GM18526 (cell line): ENCODE results near the gene CD300C.

Experiments used
- POLR2A ChIP-seq: IDR thresholded peaks from 3 replicates; pipeline ENCODE4 v1.6.1; 2011; ENCODE audit not compliant: insufficient read length; ENCODE audit errors: extremely low read depth

The CD300C gene

DNA sequence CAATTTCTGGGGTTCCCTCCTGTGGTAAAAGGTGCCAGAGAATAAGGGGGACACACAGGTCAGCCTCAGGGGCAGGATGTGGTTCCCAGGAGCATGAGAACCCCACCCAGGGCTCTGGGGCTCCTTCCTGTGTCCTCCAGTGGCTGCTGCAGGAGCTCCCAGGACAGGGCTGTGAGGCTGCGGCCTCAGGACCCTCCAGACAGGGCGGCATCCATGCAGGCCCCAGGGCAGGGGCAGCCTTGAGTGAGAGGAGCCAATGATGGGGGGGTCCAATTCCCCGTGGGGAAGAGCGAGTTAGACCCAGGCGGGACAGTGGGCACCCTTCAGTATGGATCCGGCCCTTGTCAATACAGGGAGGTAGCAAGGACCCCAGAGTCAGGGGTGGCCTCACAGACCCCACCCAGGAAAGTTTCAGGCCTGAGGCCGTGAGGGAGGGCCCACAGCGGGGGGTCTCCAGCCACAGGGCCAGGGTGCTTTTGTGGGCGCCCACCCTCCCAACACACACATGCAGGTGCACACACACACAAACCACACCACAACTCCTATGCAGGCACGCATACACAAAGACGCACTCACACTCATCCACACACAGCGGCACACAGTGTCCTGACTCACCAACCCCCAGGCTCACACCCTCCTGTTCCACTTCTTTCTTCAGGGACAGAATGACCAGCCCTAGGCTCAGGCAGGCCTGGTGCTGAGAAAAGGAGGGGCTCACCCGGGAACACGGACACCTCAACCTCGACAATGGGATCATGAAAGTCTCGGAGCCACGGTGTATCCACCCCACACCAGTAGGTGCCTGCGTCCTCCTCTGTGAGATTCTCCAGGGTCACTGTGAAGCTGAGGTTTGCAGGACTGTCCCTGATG is 1.8 kb downstream of the CD300C start:
- TF ChIP-seq POLR2A = no peak

GRCh38 chr17:74543406-74543805 is 2.5 kb downstream of the CD300C start:
- TF ChIP-seq POLR2A = no peak

DNA sequence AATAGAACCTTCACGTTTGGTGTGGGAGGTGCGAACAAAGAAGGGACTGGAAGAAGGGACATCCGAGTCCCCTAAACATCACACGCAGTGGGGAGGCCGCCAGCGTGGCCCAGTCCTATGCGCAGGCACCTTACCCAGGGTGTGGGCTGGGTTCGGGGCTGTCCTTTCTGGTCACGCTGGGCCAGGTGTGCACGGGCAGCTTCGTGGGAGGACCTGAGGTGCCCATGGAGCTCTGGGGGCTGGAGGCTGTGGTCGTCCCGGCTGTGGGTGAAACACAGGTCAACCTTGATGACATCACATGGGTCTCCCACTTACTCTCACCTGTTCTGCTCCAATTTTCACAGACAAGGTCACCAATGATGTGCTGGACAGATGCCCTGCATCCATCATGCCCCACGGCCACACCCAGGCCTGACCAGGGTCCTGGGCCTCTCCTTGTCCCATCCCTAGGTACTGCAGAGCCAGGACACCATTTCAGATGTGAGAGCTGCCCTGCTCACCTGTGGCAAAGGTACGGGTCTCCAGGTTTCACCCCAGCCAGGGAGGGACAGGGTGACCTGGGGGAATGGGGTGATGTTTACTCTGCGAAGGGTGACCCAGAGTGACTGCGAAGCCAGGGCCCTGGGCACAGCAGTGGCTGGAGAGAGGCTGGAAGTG is 3.1 kb downstream of the CD300C start:
- no peak for TF ChIP-seq POLR2A

DNA sequence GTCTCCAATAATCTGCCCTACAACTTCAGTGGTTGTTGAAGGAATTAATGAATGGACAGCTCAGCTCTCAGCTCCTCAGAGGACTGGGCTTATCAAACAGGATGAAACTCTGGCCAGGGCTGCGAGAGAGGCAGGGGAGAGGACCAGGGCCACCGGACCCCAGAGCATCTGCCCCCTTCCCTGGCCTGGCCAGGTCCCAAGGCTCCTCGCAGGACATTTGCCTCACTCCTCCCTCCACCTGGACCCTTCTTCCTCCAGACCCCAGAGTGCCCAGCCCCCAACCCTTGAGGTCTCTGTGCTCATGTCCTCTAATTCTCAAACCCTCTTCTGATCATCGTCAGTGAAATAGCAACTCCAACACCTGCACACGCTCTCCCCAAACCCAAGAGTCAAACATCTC is 3.7 kb downstream of the CD300C start:
- no peak for TF ChIP-seq POLR2A

GRCh38 chr17:74541176-74542111 is 4.5 kb downstream of the CD300C start:
- TF ChIP-seq POLR2A = no peak

DNA sequence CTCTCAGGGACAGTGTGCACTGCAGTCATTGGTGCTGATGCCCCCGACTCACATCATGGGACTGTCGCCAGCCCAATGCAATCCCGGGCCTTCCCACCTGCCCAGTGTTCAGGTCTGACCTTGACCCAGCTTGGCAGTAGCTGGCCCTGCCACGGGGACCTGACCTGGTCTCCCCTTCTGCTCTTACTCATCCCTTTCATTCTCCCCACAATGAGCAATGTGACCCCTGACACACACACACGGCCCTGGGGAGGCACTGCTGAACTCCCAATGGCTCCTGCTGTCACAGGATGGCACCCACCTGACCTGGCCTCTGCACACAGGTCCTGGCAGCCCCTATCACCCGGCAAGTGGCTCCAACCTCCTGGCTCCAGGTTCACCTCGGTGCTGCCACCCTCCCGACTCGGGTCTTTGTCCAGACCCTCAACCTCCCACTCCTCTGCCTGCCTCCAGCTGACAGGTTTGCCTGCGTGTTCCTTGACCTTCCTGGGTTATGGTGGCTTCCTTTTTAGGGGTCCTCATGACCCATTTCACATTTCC is 6.6 kb downstream of the CD300C start:
- TF ChIP-seq POLR2A = no peak

- TF ChIP-seq POLR2A = no peak
Measured at GRCh38 chr17:74536890-74537289, 9.0 kb downstream of the CD300C start.

DNA sequence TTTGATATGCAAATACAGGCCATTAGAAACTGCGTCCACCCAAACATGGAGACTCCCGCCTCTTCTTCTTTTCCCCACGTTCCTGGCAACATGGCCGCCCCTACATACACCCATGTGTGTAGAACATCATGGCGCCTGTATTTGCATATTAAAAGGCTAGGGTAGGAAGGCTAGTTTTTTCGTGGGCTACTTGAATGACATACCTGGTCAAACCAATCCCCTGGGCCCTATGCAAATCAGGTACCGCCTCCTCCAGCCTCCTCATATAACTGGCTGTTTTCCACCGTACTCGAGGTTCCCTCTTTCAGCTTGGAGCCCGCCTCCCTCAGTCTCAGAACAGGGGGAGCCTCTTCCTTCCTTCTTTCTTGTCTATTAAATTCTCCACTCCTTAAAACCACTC is 13.8 kb downstream of the CD300C start:
- no peak for TF ChIP-seq POLR2A

- TF ChIP-seq POLR2A = no peak
Measured at GRCh38 chr17:74531231-74531761, 14.6 kb downstream of the CD300C start, which contains the start of gene CD300LB. Gene CD300LB, minus strand, starts transcription at chr17:74531475. Its CDS starts 125 bp downstream, at chr17:74531350.

DNA sequence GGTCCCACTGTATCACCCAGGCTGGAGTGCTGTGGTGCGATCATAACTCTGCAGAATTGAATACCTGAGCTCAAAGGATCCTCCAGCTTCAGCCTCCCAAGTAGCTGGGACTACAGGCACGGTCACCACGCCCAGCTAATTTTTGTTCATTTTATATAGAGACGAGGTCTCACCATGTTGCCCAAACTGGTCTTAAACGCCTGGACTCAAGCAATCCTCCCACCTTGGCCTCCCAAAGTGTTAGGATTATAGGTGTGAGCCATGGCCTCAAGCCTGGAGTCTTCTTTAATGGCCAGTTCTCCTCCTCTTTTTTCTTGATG is 15.1 kb downstream of the CD300C start:
- no peak for TF ChIP-seq POLR2A

- TF ChIP-seq POLR2A = no peak
Measured at GRCh38 chr17:74529243-74529642, 16.7 kb downstream of the CD300C start.

- no peak for TF ChIP-seq POLR2A
Measured at GRCh38 chr17:74528491-74529199, 17.3 kb downstream of the CD300C start.

- TF ChIP-seq POLR2A = no peak
Measured at GRCh38 chr17:74527756-74528155, 18.2 kb downstream of the CD300C start.

DNA sequence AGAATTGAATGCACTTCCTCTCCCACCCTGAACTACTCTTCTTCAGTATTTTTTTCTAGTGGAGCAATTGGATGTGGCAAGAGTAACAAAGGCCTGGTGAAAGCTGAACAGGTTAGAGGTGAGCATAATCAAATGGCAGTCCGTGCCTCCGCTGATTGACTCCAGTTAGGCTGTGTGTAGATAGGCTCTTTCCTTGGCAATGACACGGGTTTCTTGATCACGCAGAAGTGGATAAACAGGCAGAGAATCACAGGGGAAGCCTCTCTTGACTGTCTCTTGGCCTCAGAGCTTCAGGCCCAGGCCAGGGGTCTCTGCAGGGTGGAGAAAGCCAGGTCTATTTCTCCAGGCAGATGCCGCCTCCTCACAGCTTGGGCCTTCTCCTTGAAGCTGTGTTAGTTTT is 18.8 kb downstream of the CD300C start:
- no peak for TF ChIP-seq POLR2A

DNA sequence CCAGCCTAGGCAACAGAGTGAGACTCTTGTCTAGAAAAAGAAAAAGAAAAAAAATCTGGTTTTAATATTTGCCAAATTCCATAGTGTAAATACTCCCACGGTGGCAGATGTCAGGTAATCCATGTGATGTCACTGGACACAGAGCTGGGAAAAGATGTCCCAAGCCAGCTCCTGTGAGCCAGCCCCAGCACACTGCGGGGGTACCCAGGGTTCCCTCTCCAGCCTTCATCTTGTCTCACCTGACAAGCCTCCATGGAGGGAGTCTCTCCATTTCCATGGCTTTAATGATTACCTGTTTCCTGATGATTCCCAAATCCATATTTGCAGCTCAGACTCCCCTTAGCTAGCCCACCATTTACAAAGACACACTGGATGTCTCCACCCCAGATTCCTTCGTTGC is 19.2 kb downstream of the CD300C start:
- TF ChIP-seq POLR2A = no peak

DNA sequence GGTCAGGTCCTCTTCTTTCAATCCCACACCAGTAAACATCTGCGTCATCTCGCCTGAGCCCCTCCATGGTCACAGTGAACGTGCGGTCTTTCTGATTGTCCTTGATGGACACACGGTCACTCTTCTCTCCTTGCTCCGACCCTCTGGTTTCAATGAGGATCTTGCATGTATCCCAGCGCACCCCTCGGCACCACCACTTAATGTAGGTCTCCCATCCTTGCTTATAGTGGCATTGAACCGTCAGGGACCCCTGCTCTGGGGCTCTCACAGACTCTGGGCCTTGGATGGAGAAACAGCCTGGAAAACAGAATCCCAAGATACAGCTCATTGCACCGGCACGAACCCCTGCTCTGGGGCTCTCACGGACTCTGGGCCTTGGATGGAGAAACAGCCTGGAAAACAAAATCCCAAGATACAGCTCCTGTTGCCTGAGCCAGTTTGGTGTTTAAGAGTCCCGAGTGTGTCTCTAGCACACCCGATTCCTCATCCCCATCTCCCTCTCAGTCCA is 20.1 kb downstream of the CD300C start:
- no peak for TF ChIP-seq POLR2A
